Mesothelial cell of epicardium (in vitro differentiated cells): Measurements from ENCODE around the gene FCER1G. TPM values are rescaled to one million over a fixed set of nuclear protein-coding genes. Genes with fewer than 3 reads are reported as not detected.

ENCODE experiments used
- DNase-seq, 2 experiments: peaks; one replicate each; pipeline ENCODE4 v3.0.0; 2021; ENCODE audit warnings: low spot score in 2 of 2; ENCODE audit not compliant: unreplicated experiment in 2 of 2
- H3K27ac Mint-ChIP-seq: 2 replicates; pipeline ENCODE4 v1.8.0; 2021; ENCODE audit warnings: mixed read lengths
- H3K27me3 Mint-ChIP-seq: 2 replicates; pipeline ENCODE4 v1.8.0; 2021; ENCODE audit warnings: low read depth, mixed read lengths
- H3K36me3 Mint-ChIP-seq: 2 replicates; pipeline ENCODE4 v1.8.0; 2021; ENCODE audit warnings: mixed read lengths
- H3K4me1 Mint-ChIP-seq: 2 replicates; pipeline ENCODE4 v1.8.0; 2021; ENCODE audit warnings: mixed read lengths
- H3K4me3 Mint-ChIP-seq: 2 replicates; pipeline ENCODE4 v1.8.0; 2021; ENCODE audit warnings: mild to moderate bottlenecking, moderate library complexity, mixed read lengths
- H3K9me3 Mint-ChIP-seq: 2 replicates; pipeline ENCODE4 v1.8.0; 2021; ENCODE audit warnings: mixed read lengths
- total RNA-seq: library from RNA; stranded (reverse); gene quantifications from 3 replicates; pipeline ENCODE4 v1.2.1, GENCODE V29; 2021
- TF ChIP-seq, protein P1 (sequence below): fragments of 200-600 bp; sonication (generic); IDR thresholded peaks from one replicate; pipeline ENCODE4 v1.5.0; 2021; ENCODE audit warnings: antibody characterized with exemption; ENCODE audit not compliant: unreplicated experiment

Gene FCER1G
- total RNA-seq, result 0.40 to 1.8 TPM (median 1.3 TPM) in 3 replicates

DNA sequence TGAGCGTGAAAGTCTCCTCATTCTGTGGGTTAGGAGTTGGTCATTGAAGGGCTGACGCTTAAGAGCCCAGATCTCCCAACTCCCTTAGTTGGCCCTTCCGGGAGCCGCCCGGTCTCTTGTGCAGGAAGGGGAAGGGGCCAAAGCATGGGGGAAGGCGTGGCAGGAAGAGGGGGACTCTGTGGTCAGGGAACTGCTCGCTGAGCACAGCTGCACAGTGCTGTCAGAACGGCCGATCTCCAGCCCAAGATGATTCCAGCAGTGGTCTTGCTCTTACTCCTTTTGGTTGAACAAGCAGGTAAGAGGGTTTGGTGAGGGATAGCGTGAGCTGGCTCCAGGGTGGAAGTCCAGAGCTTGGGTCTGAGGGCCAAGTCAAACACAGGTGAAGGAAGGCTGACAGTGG lies at the start of gene FCER1G:
TSS of gene FCER1G (plus strand) at position 220 of the 400 bp plus-strand sequence. CDS start at position 247, 27 bp downstream.
- Mint-ChIP-seq H3K27me3 (no peaks in the 10 kb centered on the region), H3K36me3 (peaks cover 30% of the 10 kb centered on the region), H3K27ac (no peak within 1 kb of the TSS), H3K9me3 (no peaks in the 10 kb centered on the region), H3K4me3 (no peak within 1 kb of the TSS), H3K4me1 (no peaks in the 10 kb centered on the region)
- no peak for DNase-seq
- TF ChIP-seq, protein P1, sequence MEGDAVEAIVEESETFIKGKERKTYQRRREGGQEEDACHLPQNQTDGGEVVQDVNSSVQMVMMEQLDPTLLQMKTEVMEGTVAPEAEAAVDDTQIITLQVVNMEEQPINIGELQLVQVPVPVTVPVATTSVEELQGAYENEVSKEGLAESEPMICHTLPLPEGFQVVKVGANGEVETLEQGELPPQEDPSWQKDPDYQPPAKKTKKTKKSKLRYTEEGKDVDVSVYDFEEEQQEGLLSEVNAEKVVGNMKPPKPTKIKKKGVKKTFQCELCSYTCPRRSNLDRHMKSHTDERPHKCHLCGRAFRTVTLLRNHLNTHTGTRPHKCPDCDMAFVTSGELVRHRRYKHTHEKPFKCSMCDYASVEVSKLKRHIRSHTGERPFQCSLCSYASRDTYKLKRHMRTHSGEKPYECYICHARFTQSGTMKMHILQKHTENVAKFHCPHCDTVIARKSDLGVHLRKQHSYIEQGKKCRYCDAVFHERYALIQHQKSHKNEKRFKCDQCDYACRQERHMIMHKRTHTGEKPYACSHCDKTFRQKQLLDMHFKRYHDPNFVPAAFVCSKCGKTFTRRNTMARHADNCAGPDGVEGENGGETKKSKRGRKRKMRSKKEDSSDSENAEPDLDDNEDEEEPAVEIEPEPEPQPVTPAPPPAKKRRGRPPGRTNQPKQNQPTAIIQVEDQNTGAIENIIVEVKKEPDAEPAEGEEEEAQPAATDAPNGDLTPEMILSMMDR, result no peak

DNA sequence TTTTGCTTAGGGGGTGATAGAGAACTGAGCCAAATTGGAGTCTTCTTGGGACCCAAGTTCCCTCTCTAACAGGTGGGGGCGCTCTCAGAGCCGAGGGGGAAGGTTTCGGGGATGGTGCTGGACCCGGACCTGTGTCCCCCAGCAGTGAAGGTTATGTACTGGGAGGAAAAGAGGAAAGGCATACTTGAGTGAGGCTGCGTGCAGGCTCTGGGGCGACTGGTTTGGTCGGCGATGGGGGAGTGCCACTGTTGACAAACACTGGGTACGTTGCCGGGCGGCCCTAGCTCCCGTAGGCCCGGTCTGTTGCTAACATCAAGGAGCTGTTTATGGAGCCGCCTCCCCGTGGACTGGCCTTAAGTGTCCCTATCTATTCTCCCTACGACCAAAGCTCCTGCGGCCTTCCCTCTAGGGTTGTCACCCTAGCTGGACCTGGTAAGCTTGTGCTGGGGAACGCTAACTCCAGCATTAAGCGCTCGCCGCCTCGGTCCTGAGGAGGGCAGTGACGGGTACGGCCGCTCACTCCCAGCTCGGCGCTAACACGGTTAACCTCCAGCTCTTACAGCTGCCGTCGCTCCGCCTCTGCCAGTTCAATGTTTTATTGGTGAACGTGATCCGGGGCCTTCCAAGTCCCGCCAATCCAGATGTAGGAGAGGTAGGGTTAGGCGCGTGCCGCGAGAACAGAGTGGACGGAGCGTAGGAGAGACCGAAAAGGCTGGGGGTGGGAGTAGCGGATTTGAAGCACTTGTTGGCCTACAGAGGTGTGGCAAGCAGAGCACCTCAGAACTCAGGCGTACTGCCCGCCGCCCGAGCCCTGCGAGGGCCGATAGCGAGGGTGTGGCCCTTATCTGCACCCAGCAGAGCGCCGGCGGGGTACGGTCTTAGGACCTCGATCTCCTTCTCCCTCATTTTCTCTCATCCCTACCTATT lies 49.1 kb upstream of the FCER1G start, which contains the start of gene PPOX:
TSS of gene PPOX (plus strand) at position 685 of the 927 bp plus-strand sequence. CDS start 422 bp downstream, outside the sequence.
- Mint-ChIP-seq H3K4me3 (peak within 1 kb of the TSS; percentile 88), H3K9me3 (no peaks in the 10 kb centered on the region), H3K4me1 (peaks cover 22% of the 10 kb centered on the region), H3K36me3 (peaks cover 31% of the 10 kb centered on the region), H3K27ac (peak within 1 kb of the TSS; percentile 99), H3K27me3 (no peaks in the 10 kb centered on the region)
- DNase-seq, result peak; percentile 80 to 86
- TF ChIP-seq, protein P1, result peak; percentile 26

DNA sequence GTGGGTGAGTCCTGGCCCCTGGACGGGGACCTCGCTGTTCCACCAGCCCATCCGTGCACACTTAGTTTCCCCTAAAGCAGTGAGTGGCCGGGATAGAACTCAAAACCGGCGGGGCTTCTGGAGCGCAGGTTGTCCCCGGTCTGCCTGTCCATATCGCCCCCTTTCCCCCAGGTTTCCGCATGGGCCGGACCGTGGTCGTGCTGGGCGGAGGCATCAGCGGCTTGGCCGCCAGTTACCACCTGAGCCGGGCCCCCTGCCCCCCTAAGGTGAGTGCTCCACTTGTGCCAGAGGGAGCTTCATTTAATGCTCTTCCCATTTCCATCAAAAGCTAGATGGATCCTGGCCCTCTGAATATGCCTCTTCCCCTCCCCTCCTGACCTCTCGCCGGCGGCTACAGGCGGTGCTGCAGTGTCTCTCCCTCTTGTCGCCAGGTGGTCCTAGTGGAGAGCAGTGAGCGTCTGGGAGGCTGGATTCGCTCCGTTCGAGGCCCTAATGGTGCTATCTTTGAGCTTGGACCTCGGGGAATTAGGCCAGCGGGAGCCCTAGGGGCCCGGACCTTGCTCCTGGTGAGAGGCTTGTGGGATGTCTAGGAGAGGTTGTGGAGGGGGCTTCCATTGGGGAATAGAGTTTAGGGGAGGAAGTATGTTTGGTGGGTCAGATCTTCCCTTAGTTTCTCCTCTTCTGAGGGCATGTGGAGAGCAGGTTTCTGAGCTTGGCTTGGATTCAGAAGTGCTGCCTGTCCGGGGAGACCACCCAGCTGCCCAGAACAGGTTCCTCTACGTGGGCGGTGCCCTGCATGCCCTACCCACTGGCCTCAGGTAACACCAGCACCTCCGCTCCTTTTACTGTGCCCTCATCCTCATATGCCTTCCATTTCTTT lies 48.2 kb upstream of the FCER1G start:
- no peaks in the 10 kb centered on the region for H3K9me3 Mint-ChIP-seq
- no peak for DNase-seq
- peak overlapping the region; percentile 88 for H3K4me3 Mint-ChIP-seq
- peaks cover 24% of the 10 kb centered on the region for H3K36me3 Mint-ChIP-seq
- peaks cover 17% of the 10 kb centered on the region for H3K4me1 Mint-ChIP-seq
- peak overlapping the region; percentile 99 for H3K27ac Mint-ChIP-seq
- TF ChIP-seq, protein P1, result no peak
- H3K27me3 Mint-ChIP-seq, result no peaks in the 10 kb centered on the region

DNA sequence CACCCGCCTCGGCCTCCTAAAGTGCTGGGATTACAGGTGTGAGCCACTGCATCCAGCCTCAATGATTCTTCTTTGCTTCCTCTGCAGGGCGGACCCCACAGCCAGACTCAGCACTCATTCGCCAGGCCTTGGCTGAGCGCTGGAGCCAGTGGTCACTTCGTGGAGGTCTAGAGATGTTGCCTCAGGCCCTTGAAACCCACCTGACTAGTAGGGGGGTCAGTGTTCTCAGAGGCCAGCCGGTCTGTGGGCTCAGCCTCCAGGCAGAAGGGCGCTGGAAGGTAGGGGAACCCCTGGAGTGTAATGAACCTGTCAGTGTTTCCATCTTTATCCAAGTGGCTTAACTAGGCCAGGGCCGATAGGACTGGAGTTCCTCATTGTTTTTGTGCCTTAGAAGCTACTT lies 46.2 kb upstream of the FCER1G start:
- Mint-ChIP-seq H3K27me3 (no peaks in the 10 kb centered on the region), H3K36me3 (peaks cover 23% of the 10 kb centered on the region), H3K27ac (no peak overlapping the region), H3K4me1 (peaks cover 15% of the 10 kb centered on the region), H3K4me3 (no peak overlapping the region), H3K9me3 (no peaks in the 10 kb centered on the region)
- TF ChIP-seq, protein P1, result no peak
- DNase-seq, result no peak

DNA sequence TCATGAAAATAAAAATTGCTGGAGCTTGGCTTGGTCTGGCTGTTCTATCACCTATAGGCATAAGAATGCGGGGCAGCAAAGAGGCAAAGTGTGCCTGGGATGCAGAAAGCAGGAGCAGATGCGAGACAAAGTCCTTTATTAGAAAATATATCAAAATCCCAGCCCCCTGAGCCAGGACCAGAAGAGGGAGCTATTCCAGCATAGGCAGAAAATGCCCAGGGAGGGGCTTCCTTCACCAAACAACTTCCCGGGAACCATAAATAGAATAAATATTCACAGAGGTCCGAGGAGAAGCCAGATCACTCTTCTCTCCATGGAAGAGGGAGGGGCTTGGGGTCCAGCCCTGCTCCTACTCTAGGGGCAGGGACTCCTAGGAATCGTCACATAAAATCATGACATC lies 43.9 kb upstream of the FCER1G start:
- H3K27me3 Mint-ChIP-seq, result no peaks in the 10 kb centered on the region

More for the DNA sequence above, 43.9 kb upstream of the FCER1G start:
- no peaks in the 10 kb centered on the region for H3K9me3 Mint-ChIP-seq
- H3K36me3 Mint-ChIP-seq, result peaks cover 28% of the 10 kb centered on the region
- H3K4me3 Mint-ChIP-seq, result no peak overlapping the region
- TF ChIP-seq, protein P1, result no peak
- H3K4me1 Mint-ChIP-seq, result peaks cover 22% of the 10 kb centered on the region
- no peak overlapping the region for H3K27ac Mint-ChIP-seq
- no peak for DNase-seq
